ENCODE results near the gene EYA4.

- no peak for TF ChIP-seq CTCF (IDR thresholded peaks at IDR 0.05; ENCODE audit: insufficient read depth, low read length, poor library complexity, severe bottlenecking)
- TF ChIP-seq EZH2phosphoT487 (conservative IDR thresholded peaks at IDR 0.05; ENCODE audit: low read length): no peak
Measured at GRCh38 chr6:133245007-133245406, 3.9 kb downstream of the EYA4 start.

All from SU-DHL-6 (cell line).